ENCODE results near the gene EPHA2.

The EPHA2 gene

DNA sequence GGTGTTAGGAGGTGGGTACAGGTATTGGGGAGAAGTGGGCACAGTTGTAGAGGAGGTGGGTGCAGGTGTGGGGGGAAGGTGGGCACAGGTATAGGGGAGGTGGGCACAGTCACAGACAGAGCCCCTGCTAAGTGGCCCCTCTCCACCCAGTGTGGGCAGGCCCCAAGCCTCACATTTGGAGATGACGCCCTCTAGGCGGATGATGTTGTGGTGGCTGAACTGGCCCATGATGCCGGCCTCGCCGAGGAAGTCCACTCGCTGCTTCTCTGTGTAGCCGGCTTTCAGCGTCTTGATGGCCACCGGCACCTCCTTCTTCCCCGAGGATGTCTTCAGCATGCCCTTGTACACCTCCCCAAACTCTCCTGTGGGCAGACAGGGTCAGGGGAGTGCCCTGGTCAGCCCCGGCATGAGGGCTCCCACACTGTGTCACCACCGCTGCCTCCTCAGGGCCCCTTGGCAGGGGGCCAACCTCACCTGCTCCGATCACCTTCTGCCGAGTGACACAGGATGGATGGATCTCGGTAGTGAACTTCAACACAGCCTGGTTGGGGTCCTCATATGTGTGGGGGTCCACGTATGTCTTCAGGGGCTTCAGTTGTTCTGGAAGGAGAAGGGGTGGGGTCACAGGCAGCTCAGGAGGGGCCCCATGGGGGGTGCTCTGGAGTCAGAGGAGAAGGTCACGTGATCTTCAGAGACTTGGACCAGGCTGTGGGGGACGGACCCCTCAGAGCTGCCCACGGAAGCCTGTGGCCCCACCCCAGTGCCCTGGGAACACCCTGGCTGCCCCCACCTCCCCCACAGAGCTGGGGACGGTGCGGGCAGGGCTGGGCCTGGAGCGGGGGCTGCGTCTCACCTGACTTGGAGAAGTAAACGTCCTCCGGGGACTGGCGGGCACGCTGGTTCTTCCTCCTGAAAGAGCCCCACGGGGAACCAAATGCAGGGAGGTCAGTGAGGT lies 22.6 kb downstream of the EPHA2 start:
- DNase-seq, result no peak

DNA sequence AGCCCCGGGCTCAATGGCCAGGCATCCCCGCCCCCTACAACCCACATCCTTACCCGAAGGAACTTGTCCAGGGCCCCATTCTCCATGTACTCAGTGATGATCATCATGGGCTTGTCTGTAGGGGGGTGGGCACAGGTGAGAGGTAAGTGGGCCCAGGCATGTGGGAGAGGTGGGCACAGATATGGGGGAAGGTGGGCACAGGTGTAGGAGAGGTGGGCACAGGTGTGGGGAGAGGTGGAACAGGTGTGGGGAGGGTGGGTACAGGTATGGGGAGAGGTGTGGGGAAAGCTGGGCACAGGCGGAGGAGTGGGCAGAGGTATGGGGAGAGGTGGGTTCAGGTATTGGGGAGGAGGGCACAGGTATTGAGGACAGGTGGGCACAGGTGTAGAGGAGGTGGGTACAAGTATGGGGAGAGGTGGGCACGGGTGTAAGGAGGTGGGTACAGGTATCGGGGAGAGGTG lies 23.5 kb downstream of the EPHA2 start:
- no peak for DNase-seq

DNA sequence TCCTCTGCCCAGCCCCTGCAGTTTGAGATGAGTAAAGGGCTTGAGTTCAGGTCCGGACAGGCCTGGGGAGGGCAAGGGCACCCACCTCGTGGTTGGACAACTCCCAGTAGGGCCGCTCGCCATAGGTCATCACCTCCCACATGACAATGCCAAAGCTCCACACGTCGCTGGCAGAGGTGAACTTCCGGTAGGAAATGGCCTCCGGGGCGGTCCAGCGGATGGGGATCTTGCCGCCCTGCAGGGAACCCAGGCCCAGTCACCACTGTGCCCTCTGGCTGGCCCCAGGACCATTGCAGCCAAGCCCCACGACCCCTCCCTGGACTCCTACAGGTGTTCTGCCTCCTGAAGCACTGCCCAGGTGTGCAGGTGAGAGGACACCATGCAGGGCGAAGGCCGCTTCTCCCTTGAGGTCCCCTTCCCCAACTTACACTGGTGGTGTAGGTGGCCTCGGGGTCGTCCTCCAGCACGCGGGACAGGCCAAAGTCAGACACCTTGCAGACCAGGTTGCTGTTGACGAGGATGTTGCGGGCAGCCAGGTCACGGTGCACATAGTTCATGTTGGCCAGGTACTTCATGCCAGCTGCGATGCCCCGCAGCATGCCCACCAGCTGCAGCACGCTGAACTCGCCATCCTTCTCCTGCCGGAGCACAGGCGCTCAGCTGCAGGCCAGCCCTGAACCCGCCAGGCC lies 24.1 kb downstream of the EPHA2 start:
- DNase-seq, result no peak

DNA sequence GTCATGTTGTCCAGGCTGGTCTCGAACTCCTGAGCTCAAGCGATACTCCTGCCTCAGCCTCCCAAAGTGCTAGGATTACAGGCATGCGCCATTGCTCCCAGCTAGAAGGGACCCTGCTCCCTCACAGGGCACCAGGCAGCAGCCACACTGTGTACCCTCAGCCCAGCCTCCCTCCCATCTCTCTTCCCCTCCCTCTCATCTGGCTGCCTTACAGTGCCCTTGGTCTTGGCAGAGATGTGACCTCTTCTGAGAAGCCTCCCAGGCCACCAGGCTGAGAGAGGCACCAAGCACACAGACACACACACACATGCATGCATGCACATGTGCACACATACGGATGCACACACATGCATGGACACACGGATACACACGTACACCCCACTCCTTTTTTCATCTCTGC lies 25.0 kb downstream of the EPHA2 start:
- DNase-seq, result no peak

DNA sequence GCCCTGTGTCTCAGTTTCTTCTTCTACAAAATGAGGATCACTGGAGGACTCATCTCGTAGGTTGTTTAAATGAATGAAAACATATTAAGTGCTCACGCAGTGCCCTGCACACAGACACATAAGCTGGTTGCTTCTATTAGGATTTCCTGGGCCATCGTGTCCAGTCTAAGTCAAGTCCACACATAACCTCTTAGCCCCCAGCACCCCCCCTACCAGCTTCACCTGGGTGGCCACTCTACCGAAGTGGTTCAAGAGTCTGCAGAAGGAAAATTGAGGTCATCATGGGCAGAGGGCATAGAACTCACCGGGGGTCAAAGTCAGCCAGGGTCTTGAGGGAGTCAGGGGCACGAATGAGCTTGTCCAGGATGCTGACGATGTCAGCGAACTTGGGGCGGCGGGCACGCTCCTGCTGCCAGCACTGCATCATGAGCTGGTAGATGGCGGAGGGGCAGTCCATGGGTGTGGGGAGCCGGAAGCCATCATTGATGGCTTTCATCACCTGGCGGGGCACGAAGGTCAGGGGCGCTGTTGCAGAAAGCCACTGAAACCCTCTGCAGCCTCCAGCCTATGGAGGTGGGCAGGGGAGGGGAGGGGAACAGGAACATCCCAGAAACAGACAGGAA lies 25.8 kb downstream of the EPHA2 start:
- DNase-seq, result no peak

DNA sequence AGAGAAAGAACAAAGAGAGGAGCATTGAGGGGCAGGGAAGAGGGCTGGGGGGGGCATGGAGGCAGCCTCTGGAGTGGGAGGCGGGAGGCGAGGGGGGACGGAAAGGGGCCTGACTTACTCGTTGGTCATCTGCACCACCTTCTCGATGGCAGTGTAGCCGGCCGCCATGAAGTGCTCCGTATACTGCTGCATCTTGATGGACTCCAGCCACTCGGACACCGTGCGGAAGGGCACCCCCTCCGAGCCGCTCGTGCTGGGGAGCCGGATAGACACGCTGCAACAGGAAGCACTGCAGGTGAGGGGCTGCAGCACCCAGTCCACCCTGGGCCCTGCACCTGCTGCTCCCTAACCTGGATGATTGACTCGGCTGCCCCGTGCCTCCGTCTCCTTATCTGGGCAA lies 26.6 kb downstream of the EPHA2 start:
- no peak for DNase-seq

DNA sequence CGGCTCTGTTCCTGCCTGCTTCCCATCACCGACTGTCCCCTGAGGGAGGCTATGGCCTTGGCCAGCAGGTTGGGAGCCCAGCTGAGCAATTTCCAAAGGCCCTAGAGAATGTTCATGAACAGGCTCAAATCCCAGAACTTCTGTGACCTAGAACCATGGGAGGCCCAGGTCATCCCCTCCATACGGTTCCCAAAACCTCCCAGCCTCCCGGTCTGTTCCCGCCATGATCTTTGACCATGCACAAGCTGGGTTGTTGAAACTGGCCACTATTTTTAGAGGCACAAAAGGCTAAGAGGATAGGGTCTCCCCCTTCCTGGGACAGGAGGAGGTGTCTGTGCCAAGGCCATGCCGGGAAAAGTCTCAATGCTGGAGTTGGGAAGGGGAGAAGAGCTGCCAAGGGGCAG lies 27.5 kb downstream of the EPHA2 start:
- DNase-seq, result no peak

DNA sequence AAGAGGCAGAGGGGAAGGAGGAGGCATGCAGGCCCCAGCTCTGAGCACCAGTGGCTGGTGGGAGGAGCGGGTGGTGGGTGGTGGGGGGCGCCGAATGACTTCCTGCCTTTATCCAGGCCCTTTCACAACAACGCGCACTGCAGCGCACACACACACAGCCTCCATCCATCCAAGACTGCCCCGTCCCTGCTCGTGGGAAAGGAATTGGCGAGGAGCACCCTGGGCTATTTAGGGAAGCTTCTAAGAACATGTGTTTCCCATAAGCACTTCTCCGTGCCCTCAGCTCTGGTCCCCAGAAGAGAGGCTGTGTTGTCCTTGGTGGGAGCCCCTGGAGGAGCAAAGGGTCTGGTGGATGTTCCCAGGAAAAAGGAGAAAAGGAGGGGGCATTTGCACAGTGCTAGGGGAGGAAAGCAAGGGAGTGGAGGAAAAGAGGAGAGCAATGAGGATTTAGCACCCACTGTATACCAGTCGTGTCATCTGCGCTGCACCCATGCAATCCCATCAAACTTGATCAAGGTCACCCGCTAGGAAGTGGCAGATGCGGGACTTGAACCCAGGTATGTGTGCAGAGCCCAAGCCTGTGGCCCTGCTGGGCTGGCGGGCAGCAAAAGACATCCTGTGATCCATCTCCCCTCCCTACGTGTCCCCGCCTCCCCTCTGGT lies 28.1 kb downstream of the EPHA2 start:
- DNase-seq, result no peak

DNA sequence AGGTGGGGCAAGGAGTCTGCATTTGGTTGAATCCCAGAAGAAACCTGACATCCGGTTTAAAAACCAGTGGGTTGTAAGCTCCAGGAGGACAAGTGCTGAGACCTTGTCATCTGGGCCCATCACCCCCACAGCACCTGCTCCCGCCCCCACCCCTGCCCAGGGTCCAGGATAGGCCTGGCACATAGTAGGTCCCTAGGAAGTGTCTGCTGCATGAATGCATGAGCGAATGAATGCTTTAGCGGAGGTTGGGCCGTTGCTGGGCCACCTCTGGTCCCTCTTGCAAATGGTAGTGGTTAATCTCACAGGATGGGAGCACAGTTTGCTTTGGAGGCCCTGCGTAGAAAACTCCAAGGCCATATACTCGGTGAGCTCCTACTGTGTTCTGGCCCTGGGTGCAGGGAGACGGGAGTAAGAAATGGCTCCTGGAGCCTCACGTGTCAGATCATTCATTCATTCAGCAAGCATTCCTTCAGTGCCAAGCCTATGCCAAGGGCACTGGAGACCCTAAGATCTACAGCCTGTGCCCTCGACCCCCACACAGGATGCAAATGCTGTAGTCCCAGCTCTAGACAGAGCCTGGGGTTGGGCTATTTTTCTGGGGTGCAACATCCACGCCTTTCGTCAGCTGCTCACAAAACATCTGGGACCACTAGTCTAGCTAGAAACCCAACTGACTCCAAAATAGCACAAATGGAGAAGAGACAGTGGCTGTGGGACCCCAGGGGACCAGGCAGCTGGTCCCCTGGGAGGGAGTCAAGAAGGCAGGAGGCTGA lies 28.9 kb downstream of the EPHA2 start:
- no peak for DNase-seq

DNA sequence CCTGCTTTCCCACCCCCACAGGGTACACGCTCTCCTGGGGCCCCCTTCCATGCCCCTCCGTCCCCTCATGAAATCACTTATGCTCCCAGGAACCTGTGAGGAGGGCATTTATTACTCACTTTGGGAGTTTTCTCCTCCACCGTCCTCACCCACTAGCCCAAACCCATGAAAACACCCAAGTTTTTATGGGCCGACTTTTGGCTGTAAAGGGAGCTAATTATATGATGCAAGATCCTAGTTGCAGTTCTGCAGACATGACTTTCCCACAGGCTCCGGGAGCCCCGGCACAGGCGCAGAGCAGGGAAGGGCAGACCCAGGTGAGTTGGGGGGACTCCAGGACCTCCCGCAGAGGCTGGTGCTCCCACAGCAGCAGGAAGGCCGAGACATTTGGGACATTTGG lies 29.7 kb downstream of the EPHA2 start:
- DNase-seq, result no peak

DNA sequence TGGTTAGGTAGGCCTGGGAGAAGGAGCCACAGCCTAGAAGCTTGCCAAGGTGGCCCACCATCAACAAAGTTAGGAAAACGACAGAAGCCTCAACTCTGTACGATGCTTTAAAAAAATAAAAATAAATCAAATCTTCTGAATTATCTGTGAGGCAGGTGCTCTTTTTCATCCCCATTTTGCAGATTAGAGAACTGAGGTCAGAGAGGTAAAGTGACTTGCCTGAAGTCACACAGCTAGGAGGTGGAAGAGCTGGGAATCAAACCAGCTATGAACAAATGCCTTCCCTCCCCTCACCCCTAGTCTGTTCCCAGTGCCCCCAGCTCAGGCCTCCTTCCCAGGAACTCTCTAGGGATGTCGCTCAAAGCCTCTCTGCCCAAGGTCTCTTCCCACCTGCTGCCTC lies 30.4 kb downstream of the EPHA2 start:
- DNase-seq, result no peak

DNA sequence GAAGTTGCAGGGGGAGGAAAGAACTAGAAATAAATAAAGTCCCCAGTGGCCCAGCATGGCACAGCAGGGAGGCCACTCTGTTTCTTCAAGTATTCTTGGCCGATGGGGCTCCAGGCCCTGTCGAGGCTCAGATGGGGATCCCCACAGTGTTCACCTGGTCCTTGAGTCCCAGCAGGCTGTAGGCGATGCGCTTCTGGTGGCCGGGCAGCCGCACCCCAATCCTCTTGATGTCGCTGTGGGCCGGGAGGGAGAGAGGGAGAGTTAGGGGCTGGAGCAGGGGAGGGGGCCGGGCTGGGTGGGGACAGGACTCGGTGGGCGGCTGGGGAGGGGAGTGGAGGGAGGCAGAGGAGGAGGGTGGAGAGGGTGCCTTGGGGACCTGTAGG lies 30.8 kb downstream of the EPHA2 start:
- no peak for DNase-seq

DNA sequence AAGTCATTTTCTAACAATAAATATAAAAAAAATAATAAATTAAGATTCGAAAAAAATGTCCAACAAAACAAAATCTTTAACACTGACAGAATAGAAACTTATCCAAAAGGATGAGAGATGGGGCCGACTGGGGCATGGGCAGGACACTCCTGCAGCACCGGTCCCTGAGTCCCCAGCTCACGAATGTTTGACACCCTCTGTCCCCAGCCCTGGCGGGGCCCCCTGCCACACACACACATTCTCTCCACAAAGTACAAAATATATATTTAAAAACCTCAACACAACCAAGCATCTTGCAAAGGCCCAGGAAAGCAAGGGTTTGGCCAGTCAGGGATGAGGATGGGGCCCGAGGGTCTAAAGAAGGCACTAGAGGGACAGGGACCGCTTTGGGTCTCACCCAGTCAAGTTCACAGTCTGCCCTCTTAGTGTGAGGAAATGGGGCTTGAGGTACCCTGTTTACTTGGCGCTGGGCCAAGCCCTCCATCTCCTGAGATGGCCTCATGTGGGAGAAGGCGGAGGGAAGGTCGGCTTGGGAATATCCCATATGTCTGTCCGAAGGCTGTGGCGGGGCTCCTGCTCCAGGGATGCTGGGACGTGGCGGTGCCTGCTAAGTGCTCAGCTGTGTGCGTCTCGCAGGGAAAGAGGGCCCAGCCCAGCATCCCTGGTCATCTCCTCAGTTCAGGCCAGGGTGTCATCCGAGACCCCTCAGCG lies 31.3 kb downstream of the EPHA2 start:
- no peak for DNase-seq

DNA sequence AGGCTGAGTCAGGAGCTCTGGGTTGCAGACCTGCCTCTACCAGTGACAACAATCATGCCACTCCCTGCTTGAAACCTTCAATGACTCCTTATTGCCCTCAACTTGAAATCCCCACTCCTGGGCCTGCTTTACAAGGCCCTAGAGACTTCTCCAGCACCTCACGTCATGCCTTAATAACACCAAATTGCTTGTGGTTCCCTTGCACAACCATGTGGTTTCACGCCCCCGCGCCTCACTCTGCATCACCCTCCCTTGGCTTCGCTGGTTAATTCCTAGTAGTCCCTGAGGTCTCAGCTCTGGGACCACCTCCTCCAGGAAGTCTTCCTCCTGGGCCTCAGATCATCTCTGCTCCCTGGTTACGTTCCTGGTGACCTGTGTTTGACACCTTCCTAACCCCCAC lies 33.0 kb downstream of the EPHA2 start:
- no peak for DNase-seq

DNA sequence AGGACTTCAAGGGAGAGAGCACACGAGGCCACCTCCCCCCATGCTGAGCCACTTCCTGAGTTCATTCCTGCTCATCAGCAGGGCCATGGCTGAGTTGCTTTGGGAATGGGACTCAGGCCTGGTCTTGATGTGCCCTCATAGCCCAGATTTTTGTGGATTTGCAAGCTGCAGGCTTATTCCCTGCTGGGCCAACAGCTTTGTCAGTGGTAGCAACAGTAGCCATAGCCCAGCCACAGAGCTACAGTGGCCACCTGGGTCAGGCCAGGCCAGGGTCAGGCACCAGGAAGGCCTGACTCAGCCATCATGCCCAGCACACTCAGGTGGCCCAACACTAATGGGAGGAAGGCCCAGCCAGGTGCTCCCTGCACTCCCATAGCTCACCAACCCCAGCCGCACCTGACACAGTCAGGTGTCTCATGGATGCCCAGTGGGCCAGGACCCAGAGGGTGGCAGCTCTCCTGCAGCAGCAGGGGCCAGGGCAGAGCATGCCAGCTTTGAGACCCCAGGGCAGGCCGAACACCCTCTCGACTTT lies 33.5 kb downstream of the EPHA2 start:
- DNase-seq, result no peak

DNA sequence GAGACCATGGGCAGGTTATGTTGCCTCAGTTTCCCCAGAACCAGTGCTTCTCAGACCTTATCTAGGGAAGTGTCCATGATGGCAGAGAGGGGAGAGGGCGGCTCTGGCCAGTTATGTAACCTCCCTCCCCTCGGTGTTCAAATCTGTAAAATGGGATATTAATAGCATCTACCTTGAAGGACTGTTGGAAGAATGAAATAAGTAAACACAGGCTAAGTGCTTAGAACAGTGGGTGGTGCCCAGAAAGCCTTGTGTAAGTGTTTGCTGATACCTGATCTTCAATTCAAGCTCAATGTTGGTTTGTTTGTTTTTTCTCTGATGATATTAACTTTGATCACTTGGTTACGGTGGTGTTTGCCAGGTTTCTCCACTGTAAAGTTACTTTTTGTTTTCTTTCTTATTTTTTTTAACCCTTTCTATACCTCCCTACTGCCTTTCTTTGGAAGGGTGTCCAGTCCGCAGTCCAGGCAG lies 34.9 kb downstream of the EPHA2 start:
- DNase-seq, result peak; percentile 70

DNA sequence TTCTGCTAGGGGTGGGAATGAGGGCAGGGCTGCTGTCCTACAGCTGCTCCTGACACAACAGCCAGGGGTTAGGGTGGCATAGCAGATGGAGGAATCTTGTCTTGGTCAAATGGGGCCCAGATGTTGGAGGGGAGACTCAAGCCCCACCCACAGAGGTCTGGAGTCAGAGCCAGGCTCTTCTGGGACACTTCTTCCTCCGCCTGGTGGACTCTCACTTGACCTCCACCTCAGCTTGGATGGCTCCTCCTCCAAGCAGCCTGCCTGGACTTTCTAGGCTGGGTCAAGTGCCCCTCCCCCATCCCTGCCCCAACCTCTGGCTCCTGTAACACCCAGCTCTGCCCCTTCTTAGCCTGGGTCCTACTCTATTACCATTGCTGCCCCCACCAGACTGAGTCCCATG lies 35.5 kb downstream of the EPHA2 start:
- DNase-seq, result no peak

DNA sequence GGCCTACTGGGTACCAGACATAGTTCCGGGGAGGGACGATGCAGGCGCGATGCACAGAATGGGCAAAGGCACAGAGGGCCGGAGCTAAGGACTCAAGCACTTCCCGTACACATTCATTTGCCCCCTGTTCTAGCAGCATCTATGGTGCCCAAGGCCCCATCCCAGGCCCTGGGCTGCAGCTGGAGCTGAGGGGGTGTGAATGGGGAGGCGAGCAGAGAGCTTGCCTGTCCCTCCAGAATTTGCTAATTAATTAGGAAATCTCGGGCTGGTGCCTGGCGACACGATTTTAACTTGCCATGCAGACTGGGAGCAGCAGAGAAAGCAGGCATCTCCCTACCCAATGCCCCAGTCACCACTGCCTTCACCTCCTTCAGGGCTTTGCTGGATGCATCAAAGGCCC lies 35.9 kb downstream of the EPHA2 start:
- DNase-seq, result no peak

DNA sequence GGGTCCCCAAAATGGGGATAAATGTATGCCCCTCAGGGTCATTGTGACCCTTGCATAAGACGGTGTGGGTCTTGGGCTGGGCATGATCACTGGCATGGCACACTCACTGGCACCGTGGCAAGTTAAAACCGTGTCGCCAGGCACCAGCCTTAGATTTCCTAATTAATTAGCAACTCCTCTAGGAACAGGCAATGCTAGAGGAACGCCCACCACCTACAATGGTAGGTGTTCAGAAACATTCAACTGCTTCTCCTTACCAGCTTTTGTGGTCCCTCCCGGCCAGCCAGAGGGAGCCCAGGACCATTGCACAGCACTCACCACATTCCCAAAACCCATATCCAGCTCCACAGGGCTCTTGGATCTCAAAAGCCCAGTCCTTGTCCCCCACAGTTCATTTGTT lies 36.4 kb downstream of the EPHA2 start:
- DNase-seq, result no peak

DNA sequence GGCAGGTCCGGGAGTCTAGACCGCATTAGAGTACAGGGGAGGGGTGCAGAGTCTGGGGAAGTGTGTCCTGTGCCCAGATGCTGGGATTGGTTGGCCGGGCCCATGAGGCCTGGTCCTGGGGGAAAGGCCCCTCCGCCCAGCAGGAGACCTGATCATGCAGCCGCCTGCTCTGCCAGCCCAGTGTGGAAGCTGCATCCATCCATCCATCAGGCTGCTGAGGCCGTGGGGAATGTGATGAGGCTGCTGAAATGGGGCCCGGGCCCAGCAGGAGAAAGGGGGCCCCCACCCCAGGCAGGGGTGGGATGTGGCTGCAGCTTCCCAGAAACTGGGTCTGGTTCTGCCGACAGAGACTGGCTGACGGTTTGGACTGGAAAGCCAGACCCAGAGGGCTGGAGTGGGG lies 37.2 kb downstream of the EPHA2 start:
- DNase-seq, result no peak

DNA sequence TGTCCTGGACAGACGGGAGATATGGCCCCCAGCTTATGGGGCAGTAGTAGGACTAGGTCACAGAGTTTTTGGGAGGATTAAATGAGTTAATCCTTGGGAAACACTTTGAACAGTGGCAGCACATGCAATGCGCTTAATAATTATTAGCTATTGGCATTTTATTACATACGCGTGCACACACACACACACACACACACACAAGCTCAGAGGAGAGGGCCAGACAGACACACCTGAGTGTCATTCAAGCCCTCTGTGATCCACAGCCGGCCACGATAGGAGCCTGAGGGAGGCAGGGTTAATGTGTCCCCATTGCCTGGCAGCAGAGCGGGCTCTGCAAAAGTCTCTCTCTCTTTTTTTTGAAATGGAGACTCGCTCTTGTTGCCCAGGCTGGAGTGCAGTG lies 37.9 kb downstream of the EPHA2 start:
- no peak for DNase-seq
